Esophagus squamous epithelium (tissue), 5 donors: ENCODE data around the gene GBX1. TPM values are rescaled to one million over a fixed set of nuclear protein-coding genes. Genes with fewer than 3 reads are reported as not detected.

Experiments used
- DNase-seq: peaks from one replicate; lab custom pipeline; 2025; lab: John Stamatoyannopoulos, UW
- H3K27ac ChIP-seq, 4 donors: fragments of 200-600 bp; sonication (generic); one replicate each; pipeline ENCODE4 v1.5.1; 2016 to 2019; ENCODE audit warnings: mild to moderate bottlenecking in 1 of 4
- H3K27me3 ChIP-seq, 4 donors: fragments of 200-600 bp; sonication (generic); 1 replicate in 3 of 4; 2 replicates in 1 of 4; pipeline versions ENCODE4 v1.5.1 to v1.6.0; 2017 to 2021; ENCODE audit warnings: antibody characterized with exemption in 1 of 4
- H3K36me3 ChIP-seq, 3 donors: fragments of 200-600 bp; sonication (generic); one replicate each; pipeline ENCODE4 v1.5.1; 2016 to 2019
- H3K4me1 ChIP-seq, 3 donors: fragments of 200-600 bp; sonication (generic); one replicate each; pipeline ENCODE4 v1.5.1; 2017 to 2019
- H3K4me3 ChIP-seq, 4 donors: fragments of 200-600 bp; sonication (generic); 1 replicate in 3 of 4; 2 replicates in 1 of 4; pipeline ENCODE4 v1.5.1; 2016 to 2019; ENCODE audit warnings: mild to moderate bottlenecking in 2 of 4, moderate library complexity in 1 of 4
- H3K9me3 ChIP-seq, 3 donors: fragments of 200-600 bp; sonication (generic); one replicate each; pipeline ENCODE4 v1.5.1; 2016 to 2019
- POLR2A ChIP-seq, 4 donors: fragments of 450-650 bp; IDR thresholded peaks; one replicate each; pipeline ENCODE4 v1.6.1; 2017; ENCODE audit warnings: antibody characterized with exemption in 4 of 4, mild to moderate bottlenecking in 4 of 4, moderate library complexity in 3 of 4
- WGBS, 2 donors: methylation state at CpG; one replicate each; pipeline ENCODE4 v1.1.5; 2018; 5-methylcytosine and 5-hydroxymethylcytosine counted together
- intact Hi-C: fragments of 100-400 bp; cut with DNase I; formaldehyde crosslinking; loops from one replicate; pipeline ENCODE4 v1.15.0; 2022
- total RNA-seq, 4 donors: library from RNA; depleted of rRNA; stranded (reverse); fragments of >200 nt; gene quantifications; one replicate each; pipeline ENCODE4 v1.1.0, GENCODE V29; 2016
- TF ChIP-seq, protein P1 (sequence below), 6 experiments: fragments of 450-650 bp in 4 of 6; fragments of 200-600 bp in 2 of 6; sonication (generic) in 2 of 6; IDR thresholded peaks; one replicate each; pipeline ENCODE4 v1.5.1; 2016 to 2019; ENCODE audit warnings: antibody characterized with exemption in 6 of 6, mild to moderate bottlenecking in 4 of 6, moderate library complexity in 4 of 6
- donor health status: DM: yes; HTN: yes; CAD: no.

Gene GBX1
- total RNA-seq: not detected

DNA sequence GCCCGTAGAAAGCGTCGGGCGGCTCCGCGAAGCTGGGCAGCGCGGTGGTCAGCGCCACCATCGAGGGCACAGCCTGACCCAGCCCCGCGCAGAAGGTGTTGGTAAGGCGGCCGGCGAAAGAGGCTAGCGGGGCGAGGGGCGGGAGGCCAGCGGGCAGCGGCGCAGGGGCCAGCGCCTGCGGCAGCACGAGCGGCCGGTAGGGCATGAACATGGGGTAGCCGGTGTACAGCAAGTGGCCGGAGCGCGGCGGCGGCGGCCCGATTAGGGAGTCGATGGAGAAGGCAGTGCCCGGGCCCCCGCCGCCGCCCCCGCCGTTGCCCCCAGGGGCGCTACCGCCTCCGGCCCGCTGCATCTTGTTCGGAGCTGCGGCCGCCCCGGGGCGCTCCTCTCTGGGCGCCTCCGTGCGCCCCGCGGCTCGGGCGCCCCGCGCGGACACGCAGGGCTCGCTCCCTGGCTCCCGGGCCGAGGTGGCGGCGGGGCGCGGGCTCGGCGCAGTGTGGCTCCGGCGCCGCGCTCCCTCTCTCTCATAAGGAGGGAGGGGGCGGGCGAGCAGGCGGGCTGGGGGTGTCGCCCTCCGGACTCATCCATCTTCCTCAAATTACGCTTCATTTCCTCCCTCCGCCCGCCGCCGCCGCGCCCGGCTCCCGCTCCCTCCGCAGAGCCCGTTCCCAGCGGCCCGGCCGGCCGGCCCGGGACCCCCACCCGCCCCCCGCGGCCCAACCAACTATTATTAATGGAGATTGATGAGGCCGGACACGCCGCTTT is at the start of gene GBX1:
Gene GBX1 (minus strand): TSS at position 498 of the 765 bp plus-strand sequence. CDS start 146 bp downstream, at position 352.
- peaks cover 6 to 96% (median 13%) of the 10 kb centered on the region in 4 donors for H3K27me3 ChIP-seq
- no peaks in the 10 kb centered on the region for H3K9me3 ChIP-seq
- TF ChIP-seq, protein P1, sequence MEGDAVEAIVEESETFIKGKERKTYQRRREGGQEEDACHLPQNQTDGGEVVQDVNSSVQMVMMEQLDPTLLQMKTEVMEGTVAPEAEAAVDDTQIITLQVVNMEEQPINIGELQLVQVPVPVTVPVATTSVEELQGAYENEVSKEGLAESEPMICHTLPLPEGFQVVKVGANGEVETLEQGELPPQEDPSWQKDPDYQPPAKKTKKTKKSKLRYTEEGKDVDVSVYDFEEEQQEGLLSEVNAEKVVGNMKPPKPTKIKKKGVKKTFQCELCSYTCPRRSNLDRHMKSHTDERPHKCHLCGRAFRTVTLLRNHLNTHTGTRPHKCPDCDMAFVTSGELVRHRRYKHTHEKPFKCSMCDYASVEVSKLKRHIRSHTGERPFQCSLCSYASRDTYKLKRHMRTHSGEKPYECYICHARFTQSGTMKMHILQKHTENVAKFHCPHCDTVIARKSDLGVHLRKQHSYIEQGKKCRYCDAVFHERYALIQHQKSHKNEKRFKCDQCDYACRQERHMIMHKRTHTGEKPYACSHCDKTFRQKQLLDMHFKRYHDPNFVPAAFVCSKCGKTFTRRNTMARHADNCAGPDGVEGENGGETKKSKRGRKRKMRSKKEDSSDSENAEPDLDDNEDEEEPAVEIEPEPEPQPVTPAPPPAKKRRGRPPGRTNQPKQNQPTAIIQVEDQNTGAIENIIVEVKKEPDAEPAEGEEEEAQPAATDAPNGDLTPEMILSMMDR (IDR thresholded peaks at IDR 0.05): peak in 1 of 6 experiments; percentile 8
- TF ChIP-seq POLR2A (IDR thresholded peaks at IDR 0.05): no peak
- H3K4me1 ChIP-seq: peaks cover 11 to 21% (median 18%) of the 10 kb centered on the region in 3 donors
- no peak within 1 kb of the TSS for H3K27ac ChIP-seq
- H3K36me3 ChIP-seq: no peaks in the 10 kb centered on the region
- 1% methylated on average over 31 of the region's 101 CpGs; no CpG with 5 or more reads in 1 of the 2 donors for WGBS, 2 donors
- peak within 1 kb of the TSS; percentile 26 to 64 (median 44) for H3K4me3 ChIP-seq
- intact Hi-C loops: no loop called here
- no peak for DNase-seq

DNA sequence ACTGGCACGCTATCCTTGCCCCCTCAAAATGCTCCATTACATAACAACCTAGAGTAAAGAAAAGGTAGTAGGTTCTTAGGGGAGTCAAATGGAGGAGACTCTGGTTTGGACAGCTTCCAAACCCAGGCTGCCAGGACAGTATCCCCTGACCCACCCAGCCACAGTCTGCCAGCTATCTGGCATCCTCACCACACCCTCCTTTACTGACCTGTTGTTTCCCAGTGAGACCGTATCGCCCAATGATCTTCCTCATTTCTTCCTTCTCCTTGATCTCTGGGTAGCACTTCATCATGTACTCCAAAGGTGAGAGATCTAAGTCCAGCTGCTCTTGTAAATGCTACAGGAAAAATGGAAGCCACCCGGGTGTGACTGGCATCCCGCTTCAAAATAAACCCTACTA is 47.9 kb upstream of the GBX1 start:
- WGBS, 2 donors: 85 to 88% methylated on average over 3 to 5 of the region's 5 CpGs
- no peaks in the 10 kb centered on the region for H3K4me1 ChIP-seq
- TF ChIP-seq, protein P1 (IDR thresholded peaks at IDR 0.05): no peak
- TF ChIP-seq POLR2A (IDR thresholded peaks at IDR 0.05): no peak
- H3K4me3 ChIP-seq: no peak overlapping the region
- peaks cover 31 to 87% (median 49%) of the 10 kb centered on the region in 3 donors for H3K36me3 ChIP-seq
- H3K27me3 ChIP-seq: no peaks in the 10 kb centered on the region
- intact Hi-C loops: no loop called here
- DNase-seq: no peak
- no peak overlapping the region for H3K27ac ChIP-seq
- H3K9me3 ChIP-seq: no peaks in the 10 kb centered on the region

DNA sequence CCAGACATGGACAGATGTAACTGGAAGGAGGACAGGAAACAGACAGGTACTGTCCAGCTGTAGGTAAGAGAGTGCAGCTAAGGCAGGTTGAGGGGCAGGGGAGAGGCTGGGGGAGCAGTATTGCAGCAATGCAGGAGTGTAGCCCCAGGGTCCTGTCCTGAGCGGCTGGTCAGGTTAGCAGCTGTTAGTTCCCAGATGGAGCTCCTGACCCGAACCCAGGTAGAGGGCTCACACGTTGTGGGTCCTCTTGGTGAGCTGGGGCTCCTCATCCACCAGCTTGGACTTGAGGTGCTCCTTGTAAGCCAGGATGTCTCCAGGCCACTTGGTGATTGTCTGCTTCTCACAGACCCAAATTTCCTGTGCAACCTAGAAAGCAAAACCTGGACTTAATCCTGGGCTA is 46.3 kb upstream of the GBX1 start:
- Histone ChIP-seq H3K4me3 (no peak overlapping the region), H3K27ac (no peak overlapping the region), H3K9me3 (no peaks in the 10 kb centered on the region), H3K4me1 (no peaks in the 10 kb centered on the region), H3K36me3 (peaks cover 31 to 71% (median 34%) of the 10 kb centered on the region in 3 donors), H3K27me3 (no peaks in the 10 kb centered on the region)
- intact Hi-C loops: no loop called here
- WGBS, 2 donors: 84% methylated on average over 2 of the region's 3 CpGs; no CpG with 5 or more reads in 1 of the 2 donors
- DNase-seq: no peak
- TF ChIP-seq, protein P1 (IDR thresholded peaks at IDR 0.05): no peak
- TF ChIP-seq POLR2A (IDR thresholded peaks at IDR 0.05): no peak

DNA sequence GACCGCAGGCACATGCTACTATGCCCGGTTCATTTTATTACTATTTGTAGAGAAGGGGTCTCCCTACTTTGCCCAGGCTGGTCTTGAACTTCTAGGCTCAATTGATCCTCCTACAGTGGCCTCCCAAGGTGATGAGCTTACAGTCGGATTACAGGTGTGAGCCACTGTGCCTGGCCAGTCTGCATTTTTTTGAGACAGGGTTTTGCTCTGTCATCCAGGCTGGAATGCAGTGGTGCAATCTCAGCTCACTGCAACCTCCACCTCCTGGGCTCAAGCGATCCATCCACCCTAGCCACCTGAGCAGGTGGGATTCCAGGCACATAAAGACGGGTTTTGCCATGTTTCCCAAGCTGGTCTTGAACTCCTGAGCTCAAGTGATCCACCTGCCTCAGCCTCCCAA is 45.1 kb upstream of the GBX1 start:
- H3K9me3 ChIP-seq: no peaks in the 10 kb centered on the region
- no peaks in the 10 kb centered on the region for H3K27me3 ChIP-seq
- H3K27ac ChIP-seq: no peak overlapping the region
- WGBS, 2 donors: 88 to 95% methylated on average over 3 to 4 of the region's 5 CpGs
- DNase-seq: no peak
- H3K4me1 ChIP-seq: no peaks in the 10 kb centered on the region
- intact Hi-C loops: no loop called here
- peaks cover 20 to 59% (median 25%) of the 10 kb centered on the region in 3 donors for H3K36me3 ChIP-seq
- TF ChIP-seq, protein P1 (IDR thresholded peaks at IDR 0.05): no peak
- no peak for TF ChIP-seq POLR2A (IDR thresholded peaks at IDR 0.05)
- no peak overlapping the region for H3K4me3 ChIP-seq

DNA sequence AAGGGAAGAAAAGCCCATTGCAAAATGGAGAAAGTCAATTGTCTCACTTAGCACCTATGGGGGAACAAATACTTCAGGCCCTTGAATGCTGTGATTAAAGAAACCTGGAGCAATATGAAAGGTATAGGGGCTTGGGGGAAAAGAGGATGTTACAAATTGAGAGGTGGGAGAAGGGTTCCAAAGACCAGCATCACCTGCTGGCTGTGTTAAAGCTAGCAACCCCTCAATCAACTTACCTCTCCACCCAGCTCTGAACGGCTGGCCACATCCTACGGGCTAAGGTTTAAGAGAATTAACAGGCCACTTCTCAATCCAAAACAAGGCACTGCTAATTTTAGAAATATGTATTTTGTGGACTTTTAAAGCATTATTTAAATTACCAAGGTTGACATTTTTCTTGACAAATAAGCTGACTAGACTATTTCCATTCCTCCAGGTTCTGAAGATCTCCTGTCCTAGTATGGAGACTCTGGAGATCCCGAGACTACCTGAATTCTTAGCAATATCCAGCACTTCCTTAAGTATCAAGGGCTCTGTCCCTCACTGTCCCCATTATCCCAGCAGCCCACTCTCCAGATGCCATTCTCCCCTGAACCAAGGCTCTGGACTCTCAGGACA is 43.8 kb upstream of the GBX1 start:
- Histone ChIP-seq H3K27me3 (peaks cover 0 to 5% (median 0%) of the 10 kb centered on the region in 4 donors), H3K4me3 (no peak overlapping the region), H3K4me1 (no peaks in the 10 kb centered on the region), H3K36me3 (peaks cover 19 to 46% (median 20%) of the 10 kb centered on the region in 3 donors), H3K9me3 (no peaks in the 10 kb centered on the region), H3K27ac (no peak overlapping the region)
- 82 to 94% methylated on average over 3 of the region's 3 CpGs for WGBS, 2 donors
- DNase-seq: no peak
- intact Hi-C loops: no loop called here
- no peak for TF ChIP-seq POLR2A (IDR thresholded peaks at IDR 0.05)
- TF ChIP-seq, protein P1 (IDR thresholded peaks at IDR 0.05): no peak
